GM18511 (cell line): ENCODE measurements around the gene AP2A1.

Source experiments
- ATAC-seq: cut with Tn5 transposase; IDR thresholded peaks from one replicate; pipeline ENCODE4 v1.9.1; 2021; ENCODE audit warnings: mild to moderate bottlenecking, moderate library complexity; ENCODE audit not compliant: unreplicated experiment

Gene AP2A1

DNA sequence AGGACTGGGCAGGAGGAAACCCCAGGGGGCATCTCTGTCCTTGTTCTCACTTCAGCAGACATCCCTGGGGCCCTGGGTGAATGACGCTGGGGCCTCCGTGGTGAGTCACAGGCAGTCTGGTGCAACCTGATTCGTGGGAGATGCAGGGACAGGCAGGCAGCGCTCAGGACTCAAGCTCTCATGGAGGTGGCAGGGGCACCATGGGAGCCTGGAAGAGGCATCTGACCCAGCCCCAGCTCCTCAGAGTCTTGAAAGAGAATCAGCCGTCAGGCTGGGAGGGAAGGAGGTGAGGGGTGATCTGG lies 70.2 kb downstream of the AP2A1 start:
- no peak for ATAC-seq

DNA sequence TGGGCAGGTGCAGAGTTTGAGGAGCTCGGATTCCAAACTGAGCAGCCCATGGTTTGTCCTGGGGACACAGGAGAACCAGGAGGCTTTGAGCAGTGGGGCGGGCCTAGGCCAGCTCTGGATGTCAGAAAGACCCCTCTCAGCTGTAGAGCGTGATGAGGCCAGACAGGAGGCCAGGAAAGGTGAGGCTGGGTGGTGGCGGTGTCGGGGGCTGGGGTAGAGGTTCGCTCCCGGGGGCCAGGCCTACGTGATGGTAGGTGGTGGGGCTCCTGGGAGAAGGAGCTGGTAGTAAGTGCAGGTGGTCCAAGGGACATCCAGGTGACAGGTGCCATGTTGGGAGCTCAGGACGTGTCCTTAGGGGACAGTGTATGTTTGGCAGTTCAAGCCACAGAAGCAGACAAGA lies 70.6 kb downstream of the AP2A1 start:
- no peak for ATAC-seq

DNA sequence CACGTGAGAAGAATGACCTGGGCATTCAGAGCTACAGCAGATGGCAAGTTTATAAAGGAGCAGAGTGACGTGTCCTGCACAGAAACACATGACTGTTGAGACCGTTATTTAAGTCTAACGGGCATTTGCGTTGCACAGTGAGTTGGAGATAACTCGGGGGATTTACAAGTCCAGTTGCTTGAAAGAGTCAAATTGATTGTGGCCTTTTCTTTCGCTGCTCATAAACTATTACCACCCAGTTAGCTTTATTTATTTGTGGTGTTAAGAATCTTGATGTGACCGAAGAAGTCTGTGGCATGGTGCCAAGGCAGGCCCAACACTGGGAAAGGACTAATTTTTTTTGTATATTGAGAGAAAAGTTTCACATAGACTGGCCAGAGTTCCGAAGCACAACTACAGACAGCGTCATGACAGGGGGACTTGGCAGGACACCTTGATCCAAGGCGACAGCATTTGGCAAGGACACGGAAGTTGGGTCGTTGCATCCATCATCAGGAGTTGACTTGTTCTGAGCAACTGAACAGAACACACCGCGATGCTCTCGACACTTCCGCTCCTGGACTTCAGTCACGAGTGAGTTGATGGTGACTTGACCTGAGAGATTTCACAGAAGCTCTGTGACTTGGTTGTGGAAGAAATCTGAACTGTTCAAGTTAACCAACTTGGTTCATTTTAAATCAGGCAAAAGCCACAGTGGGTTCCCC lies 72.2 kb downstream of the AP2A1 start:
- no peak for ATAC-seq

DNA sequence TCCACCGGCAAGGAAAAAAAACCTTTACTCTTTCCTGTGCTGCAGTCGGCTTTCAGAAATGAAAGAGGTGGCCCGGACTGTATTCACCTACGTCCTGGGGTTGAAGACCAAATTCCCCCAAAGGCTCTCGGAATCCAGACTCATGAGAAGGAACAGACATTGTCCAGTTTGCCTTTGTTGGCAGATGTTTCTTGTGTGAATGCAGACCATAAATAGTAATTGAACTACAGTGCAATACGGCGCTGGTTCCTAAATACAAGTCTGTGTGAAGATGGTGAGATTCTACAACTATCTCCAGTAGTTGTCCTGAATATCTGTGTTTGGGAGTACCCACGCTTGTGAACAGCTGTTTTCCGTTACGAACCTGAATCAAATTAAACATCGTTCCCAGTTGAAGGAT lies 72.9 kb downstream of the AP2A1 start:
- no peak for ATAC-seq

GRCh38 chr19:49840321-49840720 lies 73.5 kb downstream of the AP2A1 start:
- no peak for ATAC-seq

DNA sequence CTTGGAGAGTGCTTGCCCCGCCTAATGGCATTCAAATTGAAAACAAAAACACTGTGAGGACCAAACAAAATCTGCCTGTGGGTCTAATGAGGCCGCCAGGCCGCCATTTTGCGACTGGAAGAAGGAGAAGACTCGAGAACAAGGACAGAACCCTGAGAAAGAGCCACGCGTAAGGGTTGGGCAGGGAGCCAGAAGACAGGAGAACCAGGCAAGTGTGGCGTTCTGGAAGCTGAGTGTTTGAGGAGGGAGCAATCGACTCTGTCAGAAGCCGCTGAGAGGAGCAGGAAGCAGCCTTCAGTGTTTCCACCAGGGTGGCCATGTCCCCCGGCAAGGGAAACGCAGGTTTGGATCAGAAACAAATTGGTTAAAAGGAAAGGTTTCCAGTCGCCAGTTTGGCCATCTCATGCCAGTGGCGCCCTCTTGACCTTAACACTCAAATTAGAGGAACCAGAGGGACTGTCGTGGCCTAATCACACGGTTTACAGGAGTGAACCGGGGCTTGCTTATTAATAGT lies 74.0 kb downstream of the AP2A1 start:
- ATAC-seq, result no peak

DNA sequence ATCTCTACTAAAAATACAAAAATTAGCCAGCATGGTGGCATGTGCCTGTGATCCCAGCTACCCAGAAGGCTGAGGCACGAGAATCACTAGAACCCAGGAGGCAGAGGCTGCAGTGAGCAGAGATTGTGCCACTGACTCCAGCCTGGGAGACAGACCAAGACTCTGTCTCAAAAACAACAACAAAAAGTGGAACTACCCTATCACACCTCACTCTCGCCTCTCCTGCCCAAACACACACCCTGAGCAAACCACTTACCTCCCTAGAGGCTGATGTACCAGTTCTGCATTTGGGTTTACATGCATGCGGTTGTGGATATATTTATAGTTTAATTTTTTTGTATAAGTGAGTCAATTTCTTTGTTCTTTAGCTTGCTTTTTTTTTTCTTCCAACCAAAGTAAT lies 76.5 kb downstream of the AP2A1 start:
- ATAC-seq, result no peak

DNA sequence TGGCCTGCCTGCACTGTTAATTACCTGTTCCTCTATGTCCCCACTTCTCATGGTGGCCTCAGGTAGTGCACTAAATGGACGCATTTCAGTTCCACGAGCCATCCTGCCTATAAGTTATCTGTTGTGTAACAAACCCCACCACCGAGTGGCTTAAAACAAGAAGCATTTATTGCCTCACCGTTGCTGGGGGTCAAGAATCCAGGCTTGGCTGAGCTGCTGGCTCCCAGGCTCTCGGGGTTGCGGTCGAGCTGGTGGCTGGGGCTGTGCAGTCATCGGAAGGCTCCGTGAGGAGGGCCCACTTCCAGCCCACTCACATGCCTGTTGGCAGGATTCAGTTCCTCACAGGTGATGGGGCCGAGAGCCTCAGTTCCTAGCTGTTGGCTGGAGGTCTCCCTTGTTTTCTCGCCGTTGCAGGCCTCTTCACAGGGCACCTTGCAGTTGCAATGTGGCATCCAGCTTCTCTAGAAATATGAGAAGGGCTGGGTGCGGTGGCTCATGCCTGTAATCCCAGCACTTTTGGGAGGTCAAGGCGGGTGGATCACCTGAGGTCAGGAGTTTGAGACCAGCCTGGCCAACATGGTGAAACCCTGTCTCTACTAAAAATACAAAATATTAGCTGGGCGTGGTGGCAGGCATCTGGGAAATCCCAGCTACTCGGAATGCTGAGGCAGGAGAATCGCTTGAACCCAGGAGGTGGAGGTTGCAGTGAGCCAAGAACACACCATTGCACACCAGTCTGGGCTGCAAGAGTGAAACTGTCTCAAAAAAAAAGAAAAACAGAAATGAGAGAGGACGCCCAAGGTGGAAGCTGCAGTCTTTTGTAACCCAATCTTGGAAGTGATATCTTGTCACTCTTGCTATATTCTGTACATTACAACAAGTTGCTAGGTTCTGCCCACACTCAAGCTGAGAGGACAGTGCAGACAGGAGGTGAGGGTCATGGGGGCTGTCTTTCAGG lies 77.6 kb downstream of the AP2A1 start:
- no peak for ATAC-seq

DNA sequence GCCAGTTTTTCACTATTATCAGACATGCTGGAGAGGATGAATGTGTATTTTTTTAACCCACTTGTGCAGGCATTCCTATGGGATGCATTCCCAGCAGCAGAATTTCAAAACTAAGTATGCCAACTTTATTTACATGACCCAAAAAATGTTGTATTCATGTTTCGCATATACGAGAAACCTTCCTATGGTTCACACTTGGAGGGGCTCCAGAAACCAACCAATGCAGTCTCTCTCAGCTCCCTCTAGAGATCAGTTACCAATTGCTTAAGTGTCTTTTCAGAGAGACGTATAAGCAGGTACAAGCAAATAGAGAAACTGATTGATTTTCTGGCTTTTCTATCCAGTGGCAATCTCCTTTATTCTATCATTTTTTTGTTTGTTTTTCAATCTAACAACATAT lies 78.6 kb downstream of the AP2A1 start:
- no peak for ATAC-seq

DNA sequence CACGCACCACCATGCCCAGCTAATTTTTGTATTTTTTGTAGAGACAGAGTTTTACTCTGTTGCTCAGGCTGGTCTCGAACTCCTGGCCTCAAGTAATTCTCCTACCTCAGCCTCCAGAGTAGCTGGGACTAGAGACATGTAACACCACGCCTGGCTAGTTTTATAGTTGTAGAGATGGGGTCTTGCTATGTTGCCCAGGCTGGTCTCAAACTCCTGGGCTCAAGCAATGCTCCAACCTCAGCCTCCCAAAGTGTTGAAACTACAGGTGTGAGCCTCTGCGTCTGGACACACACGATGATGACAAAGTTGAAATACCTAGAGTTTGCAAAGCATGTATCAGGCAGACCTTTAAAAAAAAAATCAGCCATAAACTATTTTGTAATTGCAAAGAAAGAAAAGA lies 79.6 kb downstream of the AP2A1 start:
- no peak for ATAC-seq

DNA sequence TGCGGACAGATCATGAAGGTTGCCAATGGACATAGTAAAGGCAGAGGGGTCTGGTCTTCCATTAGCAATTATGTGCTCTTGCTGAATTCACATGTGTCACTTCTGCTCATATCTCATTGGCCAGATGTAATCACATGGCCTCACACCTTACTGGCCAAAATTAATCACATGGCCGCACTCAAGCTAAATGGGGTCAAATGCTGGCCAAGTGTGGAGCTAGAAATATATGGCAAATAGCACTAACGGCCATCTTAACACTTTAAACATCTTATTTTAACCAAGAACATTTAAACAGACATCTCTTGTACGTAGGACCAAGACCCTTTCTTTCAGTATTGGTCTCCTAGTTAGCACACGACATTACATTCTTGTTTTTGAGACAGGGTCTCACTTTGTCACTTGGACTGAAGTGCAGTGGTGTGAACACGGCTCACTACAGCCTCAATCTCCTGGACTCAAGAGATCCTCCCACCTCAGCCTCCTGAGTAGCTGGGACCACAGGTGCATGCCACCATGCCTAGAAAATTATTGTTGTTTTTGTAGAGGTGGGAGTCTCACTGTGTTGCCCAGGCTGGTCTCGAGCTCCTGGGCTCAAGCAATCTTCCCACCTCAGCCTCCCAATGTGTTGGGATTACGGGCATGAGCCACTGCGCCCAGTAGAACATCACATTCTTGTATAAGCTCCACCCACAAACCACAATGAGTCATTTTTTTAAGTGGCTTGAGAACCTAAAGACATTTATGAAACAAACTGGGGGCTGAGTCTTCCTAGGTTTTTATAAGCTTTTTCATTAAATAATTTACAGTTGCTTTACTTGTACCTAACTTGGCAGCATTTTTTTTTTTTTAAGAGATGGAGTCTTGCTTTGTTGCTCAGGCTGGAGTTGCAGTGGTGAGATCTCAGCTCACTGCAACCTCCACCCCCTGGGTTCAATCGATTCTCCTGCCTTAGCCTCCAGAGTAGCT lies 81.2 kb downstream of the AP2A1 start:
- no peak for ATAC-seq

DNA sequence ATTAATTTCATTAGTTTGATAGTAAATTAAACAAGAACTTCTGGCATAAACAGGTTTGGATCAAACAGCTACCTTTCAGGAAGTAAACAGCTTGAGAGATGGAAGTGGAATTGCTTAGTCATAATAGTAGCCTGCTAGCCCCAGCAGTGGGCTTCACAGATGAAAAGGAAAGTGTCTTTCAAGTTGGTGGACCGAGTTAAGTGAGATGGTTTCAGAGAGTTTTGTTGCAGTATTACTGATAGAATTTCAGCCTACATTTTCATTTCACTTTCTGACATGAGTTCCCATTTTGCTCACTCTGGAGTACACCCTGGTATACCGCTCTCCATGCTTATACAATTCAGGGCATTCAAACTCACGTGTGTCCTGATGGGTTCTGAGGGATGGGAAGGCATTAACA lies 82.1 kb downstream of the AP2A1 start:
- no peak for ATAC-seq

GRCh38 chr19:49849433-49850220 lies 82.8 kb downstream of the AP2A1 start:
- ATAC-seq, result no peak

DNA sequence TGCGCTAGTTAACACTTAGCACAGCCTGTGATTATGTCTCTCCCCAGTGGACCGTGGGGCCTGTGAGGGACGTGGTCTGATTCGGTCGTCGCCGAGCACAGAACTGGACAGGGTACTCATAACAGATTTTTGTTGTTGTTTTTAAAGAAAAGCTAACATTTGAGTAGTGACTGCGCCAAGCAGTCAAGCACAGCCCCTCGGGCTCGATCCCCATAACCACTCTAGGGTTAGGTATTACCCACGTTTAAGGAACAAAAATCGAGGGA lies 83.4 kb downstream of the AP2A1 start:
- ATAC-seq, result no peak

DNA sequence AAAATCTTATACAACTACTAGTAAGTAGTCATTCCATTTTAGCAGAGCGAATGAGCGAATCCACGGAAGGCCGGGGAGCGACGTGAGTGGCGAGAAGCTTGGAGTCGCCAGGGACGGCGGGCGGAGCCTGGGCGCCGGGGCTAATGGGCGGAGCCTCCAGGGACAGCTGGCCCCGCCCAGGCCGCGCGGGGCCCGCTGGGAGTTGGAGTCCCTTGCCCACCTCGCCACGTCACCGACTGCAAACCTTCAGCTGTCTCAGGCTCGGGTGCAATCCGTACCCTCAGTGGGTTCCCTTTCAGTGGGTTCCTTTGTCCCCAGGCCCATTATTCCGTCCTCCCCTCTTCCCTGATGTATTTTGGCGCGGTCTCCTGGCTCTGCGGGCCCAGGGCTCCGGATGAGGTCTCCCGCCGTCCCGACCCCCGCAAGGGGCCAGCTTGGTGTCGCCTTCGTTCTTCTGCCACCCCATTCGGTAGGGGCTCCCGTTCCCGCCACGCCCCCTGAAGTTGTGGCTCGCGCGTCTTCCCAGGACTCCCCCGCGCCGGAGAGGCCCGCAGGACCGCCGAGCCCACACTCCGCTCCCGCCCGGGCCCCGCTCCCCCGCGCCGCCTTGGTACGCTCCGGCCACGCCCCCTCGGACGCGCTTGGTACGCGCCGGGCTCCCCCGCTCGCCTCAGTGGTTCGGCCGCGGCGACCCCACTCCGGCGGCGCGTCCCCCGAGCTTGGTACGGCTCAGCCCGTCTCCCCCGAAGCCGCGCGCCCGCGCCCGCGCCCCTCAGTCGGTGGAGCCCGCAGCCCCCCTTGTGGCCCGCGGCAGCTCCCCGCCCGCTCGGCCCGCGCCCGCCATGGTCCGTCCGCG lies 83.9 kb downstream of the AP2A1 start, which contains the start of gene PTOV1:
Gene PTOV1 (plus strand): TSS at position 673 of the 856 bp plus-strand sequence.
- ATAC-seq, result peak; percentile 80

DNA sequence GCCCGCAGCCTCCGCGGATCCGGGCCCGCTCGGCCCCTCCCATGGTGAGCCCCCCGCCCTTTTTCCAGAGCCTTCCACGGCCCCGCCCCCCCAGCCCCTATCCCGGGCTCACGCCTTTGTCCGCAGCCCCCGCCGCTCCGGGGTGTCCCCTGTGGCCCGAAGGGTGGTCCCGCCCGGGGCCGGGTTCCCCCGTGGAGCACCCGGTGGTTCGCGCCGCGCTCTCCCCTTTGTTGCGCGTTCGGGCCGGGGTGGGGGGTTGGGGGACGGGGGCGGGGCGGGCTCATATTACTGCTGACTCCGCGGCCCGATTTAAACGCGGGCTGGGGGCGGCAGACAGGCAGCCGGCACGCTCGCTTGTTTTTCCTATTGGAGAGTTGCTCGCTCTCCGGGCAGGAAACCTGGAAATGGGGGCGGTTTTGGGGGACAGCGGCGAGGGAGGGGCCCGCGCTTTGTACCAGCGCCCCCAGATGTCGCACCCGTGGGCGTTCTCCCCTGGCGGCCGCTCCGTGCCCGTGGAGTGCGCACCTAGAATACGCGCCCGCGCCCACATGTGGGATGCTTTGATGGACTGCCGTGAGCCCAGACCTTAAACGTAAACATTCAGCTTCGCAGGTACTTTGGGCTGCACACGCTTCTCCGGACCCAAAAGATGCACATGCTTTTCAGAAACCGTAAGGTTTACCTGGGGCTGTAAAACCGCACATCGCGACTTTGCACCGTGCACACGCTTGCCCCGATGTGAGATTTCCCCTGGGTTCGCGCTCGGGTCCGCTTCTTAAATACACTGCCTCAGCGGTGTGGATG lies 84.9 kb downstream of the AP2A1 start:
- ATAC-seq, result no peak

- ATAC-seq, result no peak
These were observed 85.9 kb downstream of the AP2A1 start for GRCh38 chr19:49852631-49853126.

DNA sequence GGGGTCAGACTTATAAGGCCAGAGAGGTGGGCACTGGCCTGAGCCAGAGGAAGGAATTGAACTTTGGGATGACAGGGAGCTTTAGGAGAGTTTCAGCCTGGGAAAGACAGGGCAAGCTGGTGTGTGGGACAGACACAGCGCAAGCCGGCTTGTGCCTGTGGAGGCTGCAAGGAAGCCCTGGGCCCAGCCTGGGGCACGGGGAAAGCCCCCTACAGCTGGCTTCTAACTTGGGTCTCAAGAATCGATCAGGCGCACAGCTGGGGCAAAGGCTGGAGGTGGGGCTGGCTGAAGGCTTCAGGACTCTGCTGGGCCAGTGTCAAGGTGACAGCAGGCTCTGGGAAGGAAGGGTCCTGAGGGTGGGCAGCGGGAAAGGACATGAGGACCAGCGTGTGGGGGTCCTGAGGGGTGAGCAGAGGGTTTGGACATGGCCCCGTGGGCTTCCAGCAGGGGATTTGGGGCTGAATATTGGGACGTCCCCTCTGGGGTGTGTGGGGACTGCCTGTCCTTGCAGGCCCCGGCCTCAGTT lies 87.1 kb downstream of the AP2A1 start:
- ATAC-seq, result no peak
